GM21619 (cell line): ENCODE results near the gene NME1.
A peak's percentile ranks its signal among the peaks of the same experiment; 100 is the strongest.
"Not testable (repeated sequence)": the region's sequence is repeated elsewhere in the genome, so short reads cannot be mapped to it uniquely, and the experiment has no call there.

Source experiments
- ATAC-seq: cut with Tn5 transposase; IDR thresholded peaks from one replicate; pipeline ENCODE4 v1.9.1; 2021; ENCODE audit not compliant: unreplicated experiment

NME1 gene

GRCh38 chr17:51144266-51145022 is 8.9 kb upstream of the NME1 start:
- no peak for ATAC-seq

- no peak for ATAC-seq
Observed at GRCh38 chr17:51147650-51148049, 5.7 kb upstream of the NME1 start.

DNA sequence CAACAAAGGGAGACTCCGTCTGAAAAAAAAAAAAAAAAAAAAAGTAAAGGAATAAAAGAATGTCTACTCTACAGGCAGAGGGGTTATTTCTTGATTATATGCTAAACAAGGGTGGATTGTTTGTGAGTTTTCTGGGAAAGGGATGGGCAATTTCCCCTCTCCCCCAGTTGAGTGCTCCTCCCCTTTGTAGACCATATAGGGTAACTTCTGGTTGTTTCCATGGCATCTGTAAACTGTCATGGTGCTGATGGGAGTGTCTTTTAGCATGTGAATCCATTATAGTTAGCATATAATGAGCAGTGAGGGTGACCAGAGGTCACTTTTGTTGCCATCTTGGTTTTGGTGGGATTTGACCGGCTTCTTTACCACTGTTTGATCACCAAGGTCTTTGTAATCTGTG is 4.2 kb upstream of the NME1 start:
- no peak for ATAC-seq

DNA sequence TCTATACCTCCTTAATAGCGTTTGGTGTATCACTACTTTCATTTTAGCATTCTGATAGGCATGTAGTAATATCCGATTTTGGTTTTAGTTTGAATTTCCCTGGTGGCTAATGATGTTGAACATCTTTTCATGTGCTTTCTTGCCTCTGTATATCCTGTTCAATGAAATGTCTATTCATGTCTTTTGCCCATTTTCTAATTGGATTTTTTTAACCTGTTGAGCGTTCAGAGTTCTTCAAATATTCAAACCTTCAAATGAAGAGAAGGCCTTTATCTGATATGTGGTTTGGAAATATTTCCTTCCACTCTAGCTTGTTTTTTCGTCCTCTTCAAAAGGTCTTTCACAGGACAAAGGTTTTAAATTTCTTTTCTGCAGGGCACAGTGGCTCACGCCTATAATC is 2.4 kb upstream of the NME1 start:
- no peak for ATAC-seq

DNA sequence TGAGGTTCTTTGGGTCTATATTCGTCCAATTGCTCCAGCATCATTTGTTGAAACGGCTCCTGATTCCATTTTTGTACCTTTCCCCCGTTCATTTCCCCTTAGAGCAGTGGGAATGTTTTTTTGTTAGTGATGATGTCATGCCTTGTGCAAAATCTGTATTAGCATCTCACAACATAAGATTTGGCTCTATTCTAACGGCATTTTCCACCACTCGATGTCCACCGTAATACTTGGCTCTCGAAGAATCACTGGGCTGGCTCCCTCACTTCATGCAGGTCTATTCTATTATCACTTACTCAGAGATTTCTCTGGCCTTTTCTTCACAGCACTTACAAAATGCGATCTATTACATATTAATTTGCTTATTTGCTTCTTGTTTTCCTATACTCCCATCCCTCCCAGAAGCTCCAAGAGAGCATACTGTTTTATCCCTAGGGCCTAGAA is 571 bp upstream of the NME1 start:
- ATAC-seq: no peak

DNA sequence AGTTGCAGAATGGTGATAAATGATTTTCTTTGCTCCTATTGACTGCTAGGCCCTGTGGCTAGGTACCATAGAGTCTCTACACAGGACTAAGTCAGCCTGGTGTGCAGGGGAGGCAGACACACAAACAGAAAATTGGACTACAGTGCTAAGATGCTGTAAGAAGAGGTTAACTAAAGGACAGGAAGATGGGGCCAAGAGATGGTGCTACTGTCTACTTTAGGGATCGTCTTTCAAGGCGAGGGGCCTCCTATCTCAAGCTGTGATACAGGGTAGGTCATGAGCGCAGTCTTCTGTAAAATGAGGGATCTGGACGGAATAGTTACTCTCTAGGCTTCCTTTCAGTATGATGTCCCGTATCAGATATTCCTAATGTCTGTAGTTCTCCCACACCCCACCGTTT is 817 bp downstream of the NME1 start:
- no peak for ATAC-seq

- ATAC-seq: no peak
Observed at GRCh38 chr17:51155416-51155815, 2.1 kb downstream of the NME1 start.

GRCh38 chr17:51159604-51160003 is 6.2 kb downstream of the NME1 start:
- ATAC-seq: no peak

DNA sequence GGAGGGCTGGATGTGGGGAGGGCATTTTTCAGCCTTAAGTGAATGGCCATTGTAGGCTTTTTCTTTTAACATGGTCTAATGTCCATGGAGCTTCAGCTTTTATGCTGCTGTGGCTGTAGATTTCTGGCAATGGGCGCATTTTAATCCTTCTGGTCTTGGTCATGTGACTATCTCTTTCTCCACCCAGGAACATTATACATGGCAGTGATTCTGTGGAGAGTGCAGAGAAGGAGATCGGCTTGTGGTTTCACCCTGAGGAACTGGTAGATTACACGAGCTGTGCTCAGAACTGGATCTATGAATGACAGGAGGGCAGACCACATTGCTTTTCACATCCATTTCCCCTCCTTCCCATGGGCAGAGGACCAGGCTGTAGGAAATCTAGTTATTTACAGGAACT is 8.2 kb downstream of the NME1 start:
- ATAC-seq: no peak

DNA sequence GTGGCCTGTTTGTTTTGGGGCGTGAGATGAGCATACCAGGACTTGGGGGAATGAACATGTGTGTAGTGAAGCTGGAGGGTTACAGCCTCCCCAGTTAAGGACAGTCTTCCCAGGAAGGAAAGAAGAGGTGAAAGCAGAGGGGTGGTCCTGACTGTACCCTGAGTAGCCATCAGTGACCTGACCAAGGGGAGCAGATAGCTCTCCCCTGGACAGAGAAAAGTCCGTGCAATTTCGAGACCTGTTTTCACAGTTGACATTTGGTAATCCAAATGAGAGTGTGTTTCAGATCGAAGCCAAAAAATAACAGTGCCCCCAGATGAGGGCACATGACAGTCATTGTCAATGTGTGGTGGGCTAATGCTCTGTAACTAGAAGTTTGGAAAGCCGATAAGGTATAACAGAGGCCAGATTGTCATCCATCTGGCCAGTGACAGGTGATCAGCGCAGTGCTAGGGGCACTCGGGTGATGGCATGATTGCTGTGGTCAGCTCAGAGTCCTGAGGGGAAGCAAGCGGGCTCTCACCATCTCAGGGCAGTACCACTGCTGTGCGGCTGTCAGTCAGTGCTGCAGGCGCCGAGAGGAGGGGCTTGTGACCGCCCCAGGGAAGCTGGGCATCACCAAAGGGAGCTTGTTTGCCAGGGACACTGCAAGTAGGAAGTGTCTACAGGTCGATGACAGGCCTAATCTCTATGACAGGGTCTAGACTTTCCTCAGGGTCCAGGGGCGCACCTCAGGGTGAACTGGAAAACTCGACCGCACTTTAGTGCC is 11.7 kb downstream of the NME1 start:
- no peak for ATAC-seq

GRCh38 chr17:51165680-51166197 is 12.4 kb downstream of the NME1 start:
- ATAC-seq: peak; percentile 14

GRCh38 chr17:51166198-51166986 is 13.0 kb downstream of the NME1 start, which contains the start of gene NME2:
NME2 (plus strand) TSS chr17:51166411; CDS start chr17:51166831, 420 bp downstream.
- peak; percentile 84 for ATAC-seq

DNA sequence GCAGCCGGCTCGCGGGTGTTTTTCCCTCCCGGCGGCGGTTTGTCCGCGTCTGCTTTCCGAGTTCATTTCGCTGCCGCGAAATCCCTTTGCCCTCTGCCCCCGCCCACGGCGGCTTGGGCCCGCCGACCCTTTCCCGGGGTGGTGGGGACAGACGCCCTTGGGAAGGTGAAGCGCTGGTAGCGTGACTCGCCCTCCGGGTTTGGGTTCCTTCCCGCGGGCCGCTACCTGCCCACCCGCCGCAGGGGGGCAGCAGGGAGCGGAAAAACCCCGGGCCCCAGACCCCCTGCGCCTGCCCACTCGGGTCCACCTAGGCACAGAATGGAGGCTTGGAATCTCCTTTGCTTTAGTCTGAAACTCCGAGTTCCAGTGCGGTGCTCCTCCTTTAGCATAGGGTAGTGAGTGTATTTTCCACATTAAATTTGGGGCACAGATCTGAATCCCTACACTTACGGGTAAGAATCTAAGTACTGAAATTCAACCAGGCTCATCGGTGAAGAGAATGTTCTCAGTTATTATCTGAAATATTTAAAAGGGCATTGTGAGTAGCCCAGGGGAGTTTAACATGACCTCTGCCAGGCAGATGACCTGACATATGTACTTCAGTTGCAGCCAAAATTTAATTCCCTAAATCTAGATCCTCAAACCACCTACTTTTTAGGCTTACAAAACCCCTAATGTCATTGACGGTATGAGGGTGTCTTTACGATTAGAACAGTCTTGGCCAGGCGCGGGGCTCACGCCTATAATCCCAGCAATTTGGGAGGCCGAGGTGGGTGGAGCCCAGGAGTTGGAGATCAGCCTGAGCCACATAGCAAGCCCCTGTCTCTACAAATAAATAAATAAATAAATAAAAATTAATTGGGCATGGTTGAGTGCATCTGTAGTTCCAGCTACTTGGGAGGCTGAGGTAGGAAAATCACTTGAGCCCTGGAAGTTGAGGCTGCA is 13.9 kb downstream of the NME1 start:
- peak; percentile 45 for ATAC-seq

GRCh38 chr17:51169340-51169739 is 16.0 kb downstream of the NME1 start:
- ATAC-seq: no peak

DNA sequence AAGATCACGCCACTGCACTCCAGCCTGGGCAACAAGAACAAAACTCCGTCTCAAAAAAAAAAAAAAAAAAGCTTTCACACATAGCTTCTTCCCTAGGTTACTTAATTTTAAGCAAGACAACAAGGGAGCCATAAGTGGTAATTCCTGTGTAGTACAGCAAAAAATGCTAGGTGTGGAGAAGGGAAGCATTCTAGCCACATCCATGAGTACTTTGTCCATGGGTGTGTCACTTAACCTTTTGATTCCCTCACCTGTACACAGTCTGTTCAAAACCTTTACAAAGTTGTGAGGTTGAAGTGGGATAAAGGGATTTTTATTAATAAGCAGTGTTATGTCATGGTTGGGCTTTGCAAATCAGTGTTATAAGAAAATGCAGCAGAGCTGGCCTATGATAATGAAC is 17.4 kb downstream of the NME1 start:
- no peak for ATAC-seq

DNA sequence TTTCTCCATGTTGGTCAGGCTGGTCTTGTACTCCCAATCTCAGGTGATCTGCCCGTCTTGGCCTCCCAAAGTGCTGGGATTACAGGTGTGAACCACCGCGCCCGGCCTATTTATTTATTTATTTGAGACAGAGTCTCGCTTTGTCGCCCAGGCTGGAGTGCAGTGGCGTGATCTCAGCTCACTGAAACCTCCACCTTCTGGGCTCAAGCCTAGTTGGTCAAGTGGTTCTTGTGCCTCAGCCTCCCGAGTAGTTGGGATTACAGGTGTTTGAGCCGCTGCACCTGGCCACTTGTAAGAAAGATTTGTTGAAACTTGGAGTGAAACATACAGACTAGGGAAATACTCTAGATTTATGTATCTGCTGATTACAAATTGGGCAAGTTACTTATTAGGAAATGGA is 18.7 kb downstream of the NME1 start:
- ATAC-seq: not testable (repeated sequence)

GRCh38 chr17:51180486-51180885 is 27.1 kb downstream of the NME1 start:
- no peak for ATAC-seq

- no peak for ATAC-seq
Observed at GRCh38 chr17:51184124-51184523, 30.8 kb downstream of the NME1 start.

DNA sequence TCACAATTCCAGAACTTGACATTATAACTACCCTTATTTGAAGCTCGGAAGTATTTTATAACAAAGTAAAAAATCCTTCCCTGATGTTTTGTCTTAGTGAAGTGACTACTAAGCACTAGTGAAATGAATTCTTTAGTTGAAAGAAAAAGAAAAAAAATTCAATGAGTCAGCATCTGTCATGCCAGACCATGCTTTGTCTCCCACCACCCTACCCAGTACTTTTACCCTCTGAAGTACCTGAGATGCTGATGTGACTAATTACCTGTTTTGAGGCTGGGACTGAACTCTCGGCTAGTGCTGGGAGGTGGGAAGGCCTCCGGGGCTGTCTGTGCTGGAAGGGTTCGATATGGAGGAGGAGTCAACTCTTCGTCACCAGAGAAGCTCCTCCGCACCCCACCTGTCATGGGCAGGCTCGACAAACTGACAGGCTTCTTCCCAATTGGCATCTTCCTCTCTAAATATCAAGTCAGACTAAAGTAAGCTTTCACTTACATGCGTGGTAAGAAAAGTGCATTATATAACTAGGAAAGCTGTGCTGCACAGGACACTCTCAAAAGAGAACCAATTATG is 32.5 kb downstream of the NME1 start:
- no peak for ATAC-seq
